ENCODE data around the gene HABP4. TPM values are rescaled to one million over a fixed set of nuclear protein-coding genes. Genes with fewer than 3 reads are reported as not detected.
"Not testable (repeated sequence)": the region's sequence is repeated elsewhere in the genome, so short reads cannot be mapped to it uniquely, and the experiment has no call there.

Gene HABP4
- polyA plus RNA-seq, 1 experiment = 10.8 TPM

- CTCF ChIA-PET = no interaction called here
- H3K27me3 ChIP-seq (ENCODE audit: control insufficient read depth, insufficient read depth, low read length) = no peaks in the 10 kb centered on the region
Measured at GRCh38 chr9:96501633-96502538, 51.9 kb downstream of the HABP4 start.

GRCh38 chr9:96502539-96503373 lies 52.8 kb downstream of the HABP4 start:
- Histone ChIP-seq H3K4me3 (ENCODE audit: low read depth, low read length) (no peak overlapping the region), H3K9me3 (ENCODE audit: control insufficient read depth, insufficient read depth, low read length) (no peaks in the 10 kb centered on the region; the same call in 1 of the 2 replicates), H3K27me3 (ENCODE audit: control insufficient read depth, insufficient read depth, low read length) (no peaks in the 10 kb centered on the region), H3K27ac (ENCODE audit: low read depth, low read length) (no peak overlapping the region)
- no peak for TF ChIP-seq CTCF (IDR thresholded peaks at IDR 0.05; ENCODE audit: low read depth, low read length)
- no peak for DNase-seq (ENCODE audit: low read depth, low spot score)
- ChIA-PET CTCF (no interaction called here), POLR2A (interaction anchor here (0.7 kb wide), 1 partner anchor 109 kb away, joined by 3 read pairs; no protein-coding TSS in a partner anchor)

More at GRCh38 chr9:96501633-96502538, 51.9 kb downstream of the HABP4 start:
- no peak for TF ChIP-seq CTCF (IDR thresholded peaks at IDR 0.05; ENCODE audit: low read depth, low read length)
- H3K4me3 ChIP-seq (ENCODE audit: low read depth, low read length) = no peak overlapping the region
- H3K27ac ChIP-seq (ENCODE audit: low read depth, low read length) = peak overlapping the region; percentile 12
- POLR2A ChIA-PET = interaction anchor here (0.6 to 0.7 kb wide), 2 partner anchors 110 to 158 kb away, joined by 3 to 5 read pairs; no protein-coding TSS in a partner anchor
- peaks cover 2% of the 10 kb centered on the region; the same call in 1 of the 2 replicates for H3K9me3 ChIP-seq (ENCODE audit: control insufficient read depth, insufficient read depth, low read length)
- no peak for DNase-seq (ENCODE audit: low read depth, low spot score)

- H3K4me3 ChIP-seq (ENCODE audit: low read depth, low read length); CTCF ChIA-PET; H3K9me3 ChIP-seq (ENCODE audit: control insufficient read depth, insufficient read depth, low read length); H3K27me3 ChIP-seq (ENCODE audit: control insufficient read depth, insufficient read depth, low read length); H3K27ac ChIP-seq (ENCODE audit: low read depth, low read length); DNase-seq (ENCODE audit: low read depth, low spot score); POLR2A ChIA-PET: not testable (repeated sequence)
Measured at GRCh38 chr9:96503374-96503748, 53.4 kb downstream of the HABP4 start.

GRCh38 chr9:96503918-96504317 lies 53.9 kb downstream of the HABP4 start:
- ChIA-PET CTCF (no interaction called here), POLR2A (no interaction called here)
- Histone ChIP-seq H3K27me3 (ENCODE audit: control insufficient read depth, insufficient read depth, low read length) (no peaks in the 10 kb centered on the region), H3K9me3 (ENCODE audit: control insufficient read depth, insufficient read depth, low read length) (no peaks in the 10 kb centered on the region; the same call in 1 of the 2 replicates), H3K27ac (ENCODE audit: low read depth, low read length) (no peak overlapping the region), H3K4me3 (ENCODE audit: low read depth, low read length) (no peak overlapping the region)
- no peak for TF ChIP-seq CTCF (IDR thresholded peaks at IDR 0.05; ENCODE audit: low read depth, low read length)
- DNase-seq (ENCODE audit: low read depth, low spot score) = no peak

- ChIA-PET POLR2A (no interaction called here), CTCF (no interaction called here)
- H3K27ac ChIP-seq (ENCODE audit: low read depth, low read length) = no peak overlapping the region
- no peak overlapping the region for H3K4me3 ChIP-seq (ENCODE audit: low read depth, low read length)
- no peaks in the 10 kb centered on the region for H3K27me3 ChIP-seq (ENCODE audit: control insufficient read depth, insufficient read depth, low read length)
- DNase-seq (ENCODE audit: low read depth, low spot score) = no peak
- TF ChIP-seq CTCF (IDR thresholded peaks at IDR 0.05; ENCODE audit: low read depth, low read length) = no peak
- no peaks in the 10 kb centered on the region; the same call in 1 of the 2 replicates for H3K9me3 ChIP-seq (ENCODE audit: control insufficient read depth, insufficient read depth, low read length)
Measured at GRCh38 chr9:96505316-96505991, 55.5 kb downstream of the HABP4 start.
